GM12874 (cell line): ENCODE results near the gene IGF2BP3.

Experiments used
- TF ChIP-seq, protein P1 (sequence below): IDR thresholded peaks from 2 replicates; pipeline ENCODE4 v1.5.1; 2011; ENCODE audit warnings: low read depth, mild to moderate bottlenecking, control low read depth, low read length, moderate library complexity; ENCODE audit not compliant: insufficient read depth

The IGF2BP3 gene

DNA sequence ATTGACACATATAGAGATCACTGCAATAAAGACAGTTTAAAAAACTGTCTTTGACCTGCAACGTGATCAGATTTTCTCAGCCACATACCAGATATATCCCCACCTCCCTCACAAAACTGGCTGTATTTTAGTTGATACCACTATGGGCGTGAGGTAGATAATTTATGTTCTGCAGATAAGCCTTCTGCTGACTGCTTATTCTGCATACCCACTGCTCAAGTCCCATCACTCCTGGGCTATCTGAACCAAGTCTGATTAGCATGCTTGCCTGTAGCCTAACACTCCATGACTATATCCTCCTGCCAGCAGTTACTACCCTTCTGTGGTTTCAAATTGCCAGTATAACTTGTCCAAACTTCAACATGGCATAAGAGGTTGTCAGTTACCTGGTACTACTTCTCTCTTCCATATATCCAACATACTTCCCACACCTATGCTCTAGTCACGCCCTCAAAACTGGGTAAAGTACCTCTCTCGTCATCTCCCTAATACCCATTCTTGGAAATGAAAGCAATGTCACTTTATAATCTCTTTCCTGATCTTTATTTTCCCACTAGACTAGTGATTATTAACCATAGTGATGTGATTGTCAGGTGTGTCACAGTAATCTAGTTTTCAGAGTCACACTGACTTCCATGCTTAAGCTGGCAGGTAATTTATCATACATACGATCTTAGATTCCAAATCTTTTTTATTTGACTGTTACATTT lies 100.4 kb downstream of the IGF2BP3 start:
- TF ChIP-seq, protein P1, sequence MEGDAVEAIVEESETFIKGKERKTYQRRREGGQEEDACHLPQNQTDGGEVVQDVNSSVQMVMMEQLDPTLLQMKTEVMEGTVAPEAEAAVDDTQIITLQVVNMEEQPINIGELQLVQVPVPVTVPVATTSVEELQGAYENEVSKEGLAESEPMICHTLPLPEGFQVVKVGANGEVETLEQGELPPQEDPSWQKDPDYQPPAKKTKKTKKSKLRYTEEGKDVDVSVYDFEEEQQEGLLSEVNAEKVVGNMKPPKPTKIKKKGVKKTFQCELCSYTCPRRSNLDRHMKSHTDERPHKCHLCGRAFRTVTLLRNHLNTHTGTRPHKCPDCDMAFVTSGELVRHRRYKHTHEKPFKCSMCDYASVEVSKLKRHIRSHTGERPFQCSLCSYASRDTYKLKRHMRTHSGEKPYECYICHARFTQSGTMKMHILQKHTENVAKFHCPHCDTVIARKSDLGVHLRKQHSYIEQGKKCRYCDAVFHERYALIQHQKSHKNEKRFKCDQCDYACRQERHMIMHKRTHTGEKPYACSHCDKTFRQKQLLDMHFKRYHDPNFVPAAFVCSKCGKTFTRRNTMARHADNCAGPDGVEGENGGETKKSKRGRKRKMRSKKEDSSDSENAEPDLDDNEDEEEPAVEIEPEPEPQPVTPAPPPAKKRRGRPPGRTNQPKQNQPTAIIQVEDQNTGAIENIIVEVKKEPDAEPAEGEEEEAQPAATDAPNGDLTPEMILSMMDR = no peak

DNA sequence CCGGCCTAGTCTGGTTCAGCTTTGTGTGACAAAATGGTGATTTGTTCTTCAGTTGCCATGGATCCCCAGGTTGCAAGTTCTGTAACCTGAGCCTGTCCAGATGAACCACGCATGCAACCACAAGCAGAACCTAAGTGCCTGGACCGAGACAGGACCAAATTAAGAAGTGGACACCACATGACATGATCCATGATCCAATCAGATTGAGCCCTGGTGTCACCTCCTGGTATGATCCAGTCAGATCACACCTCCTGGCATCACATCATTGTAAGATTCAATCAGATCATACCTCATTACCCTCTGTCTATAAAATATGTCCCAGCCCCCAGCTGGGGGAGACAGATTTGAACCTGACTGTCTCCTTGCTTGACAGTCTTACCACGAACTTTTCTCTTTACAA lies 101.2 kb downstream of the IGF2BP3 start:
- TF ChIP-seq, protein P1 = no peak

DNA sequence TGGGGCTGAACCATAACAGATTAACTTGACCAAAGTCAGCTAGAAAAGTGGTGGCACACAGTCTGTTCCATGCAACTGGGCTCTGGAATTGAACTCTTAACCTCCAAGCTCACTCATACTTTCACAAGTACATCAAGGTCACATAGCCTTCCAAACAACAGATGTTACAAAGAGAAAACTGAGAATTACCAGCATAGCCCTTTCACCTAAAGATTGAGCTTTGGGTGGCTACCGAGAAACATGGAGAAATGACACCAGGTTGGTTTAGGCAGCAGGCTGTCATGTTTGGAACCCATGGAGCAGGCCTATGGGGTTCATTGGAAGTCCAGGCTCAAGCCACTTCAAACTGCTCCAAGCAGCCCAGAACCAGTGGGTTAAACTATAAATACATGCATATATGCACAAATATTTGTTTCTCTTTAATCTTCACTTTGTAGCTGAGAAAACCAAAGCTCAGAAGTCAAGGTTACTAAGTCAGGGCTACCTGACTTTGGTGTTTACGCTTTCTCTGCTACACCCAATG lies 112.1 kb downstream of the IGF2BP3 start:
- TF ChIP-seq, protein P1 = no peak

DNA sequence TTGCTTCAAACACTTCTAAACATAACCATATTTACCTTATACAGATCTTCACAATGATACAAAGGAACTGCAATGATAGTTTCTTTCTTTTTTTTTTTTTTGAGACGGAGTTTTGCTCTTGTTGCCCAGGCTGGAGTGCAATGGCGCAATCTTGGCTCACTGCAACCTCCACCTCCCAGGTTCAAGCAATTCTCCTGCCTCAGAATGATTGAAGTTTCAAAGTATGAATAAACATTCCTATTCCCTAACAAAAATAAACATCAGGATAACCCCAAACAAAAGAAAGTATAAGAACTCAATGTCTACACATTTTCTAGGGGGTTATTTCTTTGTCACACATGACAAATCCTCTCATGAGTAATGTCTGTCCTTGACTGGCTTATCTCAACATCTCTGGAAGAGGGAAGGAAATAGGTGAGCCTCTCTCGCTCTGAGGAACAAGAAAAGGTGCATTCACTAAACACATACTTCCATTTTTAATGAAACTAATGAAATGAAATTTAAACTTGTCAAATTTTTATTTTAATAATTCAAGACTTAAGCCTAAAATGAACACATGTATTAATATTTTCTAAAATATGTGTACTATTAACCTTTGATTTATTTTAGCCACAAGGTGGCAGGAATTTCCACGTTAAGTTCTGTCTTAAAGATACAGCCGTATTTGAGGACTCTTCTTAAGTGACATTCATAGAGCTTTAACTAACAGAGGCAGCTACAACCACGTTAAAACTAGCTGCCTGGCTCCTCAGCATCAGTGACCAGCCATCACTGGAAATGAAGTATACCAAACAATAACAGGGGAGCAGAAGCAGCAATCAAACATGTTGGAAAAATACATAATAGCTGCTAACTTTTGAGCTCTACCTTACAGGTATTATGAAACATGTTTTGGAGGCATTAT lies 112.8 kb downstream of the IGF2BP3 start:
- TF ChIP-seq, protein P1 = no peak

DNA sequence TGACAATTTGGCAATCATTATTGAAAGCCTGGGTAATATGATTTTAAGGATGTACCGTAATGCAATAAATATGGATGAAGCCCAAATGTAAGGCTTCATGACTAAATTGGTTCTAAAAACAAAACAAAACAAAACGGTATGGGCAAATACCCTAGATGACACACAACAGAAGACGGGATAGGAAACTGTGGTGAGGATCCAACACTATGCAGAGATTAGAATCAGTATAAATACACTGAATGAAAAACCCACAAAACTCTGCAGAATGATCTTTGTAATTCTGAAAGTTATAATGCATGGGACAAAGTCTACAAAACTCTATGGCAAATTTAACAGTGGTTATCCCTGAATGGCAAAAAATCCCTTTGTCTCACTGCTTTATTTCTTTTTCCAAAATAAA lies 113.6 kb downstream of the IGF2BP3 start:
- TF ChIP-seq, protein P1 = no peak

DNA sequence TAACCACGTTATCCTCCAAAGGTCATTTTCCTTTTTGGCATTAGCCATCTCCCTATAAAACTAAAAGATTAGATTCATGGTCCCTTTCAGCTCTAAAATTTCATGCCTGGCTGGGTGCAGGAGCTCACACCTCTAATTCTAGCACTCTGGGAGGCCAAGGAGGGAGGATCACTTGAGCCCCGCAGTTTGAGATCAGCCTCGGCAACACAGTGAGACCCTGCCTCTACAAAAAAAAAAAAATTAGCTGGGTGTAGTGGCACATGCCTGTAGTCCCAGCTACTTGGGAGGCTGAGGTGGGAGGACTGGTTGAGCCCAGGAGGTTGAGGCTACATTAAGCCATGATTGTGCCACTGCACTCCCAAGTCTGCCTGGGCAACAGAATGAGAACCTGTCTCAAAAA lies 114.1 kb downstream of the IGF2BP3 start:
- TF ChIP-seq, protein P1 = no peak

DNA sequence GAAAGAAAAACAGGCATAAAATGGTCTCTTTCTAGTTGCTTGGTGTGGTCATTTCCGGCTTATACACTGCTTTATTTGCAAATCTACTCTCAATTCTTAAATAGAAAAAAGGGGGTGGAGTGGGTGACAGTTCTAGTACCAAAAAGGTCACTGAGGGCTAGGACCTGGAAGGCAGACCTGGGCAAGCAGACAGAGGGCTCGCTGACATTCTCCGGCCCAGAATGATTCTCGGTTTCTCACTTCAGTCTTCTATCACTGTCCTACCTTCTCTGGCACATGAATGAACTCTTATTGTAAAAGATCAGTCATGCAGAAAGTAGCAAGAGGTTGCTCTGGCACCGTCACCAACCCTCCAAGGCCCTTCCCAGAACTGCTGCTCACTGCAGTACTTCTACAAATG lies 117.1 kb downstream of the IGF2BP3 start:
- TF ChIP-seq, protein P1 = no peak
